Stomach (tissue), 9 donors: ENCODE results near the gene MALL. TPM values are rescaled to one million over a fixed set of nuclear protein-coding genes. Genes with fewer than 3 reads are reported as not detected.
A peak's percentile ranks its signal among the peaks of the same experiment; 100 is the strongest.

Source experiments
- DNase-seq, 2 donors: peaks; one replicate each; pipeline versions ENCODE4 v3.0.0 to v3.0.0-alpha.2; 2013 to 2019
- H3K27ac ChIP-seq, 5 donors: fragments of 200-600 bp in 4 of 5; sonication (generic) in 4 of 5; one replicate each; pipeline ENCODE4 v1.5.1; 2013 to 2019; ENCODE audit warnings: mild to moderate bottlenecking in 1 of 5, moderate library complexity in 1 of 5
- H3K27me3 ChIP-seq, 3 donors: fragments of 200-600 bp; sonication (generic); one replicate each; pipeline ENCODE4 v1.5.1; 2017 to 2019; ENCODE audit warnings: mixed run types in 1 of 3
- H3K36me3 ChIP-seq, 4 donors: fragments of 200-600 bp; sonication (generic); 1 replicate in 3 of 4; 2 replicates in 1 of 4; pipeline ENCODE4 v1.5.1; 2016 to 2019
- H3K4me1 ChIP-seq, 4 donors: fragments of 200-600 bp; sonication (generic); one replicate each; pipeline ENCODE4 v1.5.1; 2016 to 2019
- H3K4me3 ChIP-seq, 4 donors: fragments of 200-600 bp; sonication (generic) in 3 of 4; one replicate each; pipeline ENCODE4 v1.5.1; 2016 to 2019; ENCODE audit warnings: mild to moderate bottlenecking in 1 of 4
- H3K9me3 ChIP-seq, 4 donors: fragments of 200-600 bp; sonication (generic); one replicate each; pipeline ENCODE4 v1.5.1; 2016 to 2019
- CTCF ChIP-seq, 7 experiments: fragments of 450-650 bp in 4 of 7; fragments of 200-600 bp in 3 of 7; sonication (generic) in 3 of 7; IDR thresholded peaks; one replicate each; pipeline ENCODE4 v1.5.1; 2016 to 2019; ENCODE audit warnings: antibody characterized with exemption in 7 of 7, control low read depth in 2 of 7, mild to moderate bottlenecking in 1 of 7
- EP300 ChIP-seq: sonication (generic); formaldehyde crosslinking; IDR thresholded peaks from one replicate; pipeline ENCODE4 v1.6.1; 2017; ENCODE audit warnings: antibody characterized with exemption
- POLR2A ChIP-seq, 4 donors: fragments of 450-650 bp; IDR thresholded peaks; one replicate each; pipeline ENCODE4 v1.6.1; 2016; ENCODE audit warnings: antibody characterized with exemption in 4 of 4, control low read depth in 2 of 4, mild to moderate bottlenecking in 1 of 4, moderate library complexity in 1 of 4
- POLR2AphosphoS5 ChIP-seq, 3 donors: sonication (generic); formaldehyde crosslinking; IDR thresholded peaks; one replicate each; pipeline ENCODE4 v1.6.1; 2016; ENCODE audit warnings: antibody characterized with exemption in 3 of 3
- WGBS, 5 donors: extraction: QIAGEN DNeasy Blood & Tissue Kit in 3 of 5; methylation state at CpG; one replicate each; pipeline versions ENCODE4 v1.1.5 to v1.1.7; 2013 to 2018; 5-methylcytosine and 5-hydroxymethylcytosine counted together
- intact Hi-C: fragments of 100-400 bp; cut with DNase I; formaldehyde crosslinking; loops from one replicate; pipeline ENCODE4 v1.15.1; 2023; ENCODE audit warnings: low total_unique reads
- polyA plus RNA-seq, 3 donors: library from polyadenylated mRNA; stranded (reverse); fragments of 200-250 nt; gene quantifications; one replicate each; pipeline ENCODE4 v1.2.3, GENCODE V29; 2013
- total RNA-seq, 5 donors: library from RNA; depleted of rRNA; stranded (reverse); fragments of >200 nt; gene quantifications; one replicate each; pipeline versions ENCODE4 v1.1.0 to v1.2.3, GENCODE V29; 2014 to 2016
- donor health status: healthy with polysubstance abuse.
- donor health status: Bipolar disorder and iron deficiency.
- donor health status: healthy.

MALL gene
- total and polyA plus RNA-seq, 8 donors = 1.3 to 37.6 (median 2.7) TPM; not detected in 1

- TF ChIP-seq CTCF (IDR thresholded peaks at IDR 0.05) (no peak), POLR2AphosphoS5 (IDR thresholded peaks at IDR 0.05) (no peak), EP300 (no peak), POLR2A (IDR thresholded peaks at IDR 0.05) (no peak)
- H3K9me3 ChIP-seq = peaks cover 0 to 9% (median 3%) of the 10 kb centered on the region in 4 donors
- DNase-seq = peak in 1 of 2 donors; percentile 46
- no peaks in the 10 kb centered on the region for H3K36me3 ChIP-seq
- no peak overlapping the region for H3K4me3 ChIP-seq
- H3K27ac ChIP-seq = peak overlapping the region in 1 of 5 donors; percentile 34
- peaks cover 0 to under 1% (median under 1%) of the 10 kb centered on the region in 4 donors for H3K4me1 ChIP-seq
- 85 to 96% (median 94%) methylated on average over 3 of the region's 3 CpGs for WGBS, 5 donors
- intact Hi-C loops = no loop called here
- H3K27me3 ChIP-seq = peaks cover 0 to 8% (median 0%) of the 10 kb centered on the region in 3 donors
Measured at GRCh38 chr2:110107092-110108079, 8.2 kb downstream of the MALL start.

GRCh38 chr2:110106642-110107041 is 9.0 kb downstream of the MALL start:
- intact Hi-C loops = no loop called here
- Histone ChIP-seq H3K4me3 (no peak overlapping the region), H3K36me3 (no peaks in the 10 kb centered on the region), H3K27me3 (peaks cover 0 to 8% (median 0%) of the 10 kb centered on the region in 3 donors), H3K27ac (peak overlapping the region in 2 of 5 donors; percentile 7 to 34), H3K9me3 (peaks cover 0 to 9% (median 3%) of the 10 kb centered on the region in 4 donors), H3K4me1 (peaks cover 0 to 8% (median 6%) of the 10 kb centered on the region in 4 donors)
- peak; percentile 33 to 57 for DNase-seq
- TF ChIP-seq POLR2AphosphoS5 (IDR thresholded peaks at IDR 0.05) (no peak), POLR2A (IDR thresholded peaks at IDR 0.05) (no peak), EP300 (no peak), CTCF (IDR thresholded peaks at IDR 0.05) (no peak)
- WGBS, 5 donors = 45 to 70% (median 49%) methylated on average over 6 of the region's 6 CpGs

- Histone ChIP-seq H3K36me3 (no peaks in the 10 kb centered on the region), H3K9me3 (peaks cover 0 to 9% (median 3%) of the 10 kb centered on the region in 4 donors), H3K27me3 (peaks cover 0 to 8% (median 0%) of the 10 kb centered on the region in 3 donors), H3K27ac (peak overlapping the region in 3 of 5 donors; percentile 26 to 55 (median 34)), H3K4me1 (peaks cover 5 to 16% (median 13%) of the 10 kb centered on the region in 4 donors), H3K4me3 (no peak overlapping the region)
- TF ChIP-seq CTCF (IDR thresholded peaks at IDR 0.05) = no peak
- no peak for TF ChIP-seq EP300
- no peak for TF ChIP-seq POLR2AphosphoS5 (IDR thresholded peaks at IDR 0.05)
- TF ChIP-seq POLR2A (IDR thresholded peaks at IDR 0.05) = no peak
- 34 to 50% (median 37%) methylated on average over 8 of the region's 8 CpGs for WGBS, 5 donors
- intact Hi-C loops = no loop called here
- peak in 1 of 2 donors; percentile 67 for DNase-seq
Measured at GRCh38 chr2:110105608-110106467, 9.8 kb downstream of the MALL start.

GRCh38 chr2:110105183-110105582 is 10.4 kb downstream of the MALL start:
- Histone ChIP-seq H3K9me3 (peaks cover 0 to 9% (median 3%) of the 10 kb centered on the region in 4 donors), H3K4me1 (peaks cover 7 to 20% (median 16%) of the 10 kb centered on the region in 4 donors), H3K36me3 (no peaks in the 10 kb centered on the region), H3K4me3 (no peak overlapping the region), H3K27me3 (peaks cover 0 to 8% (median 0%) of the 10 kb centered on the region in 3 donors), H3K27ac (peak overlapping the region in 2 of 5 donors; percentile 26 to 55)
- TF ChIP-seq CTCF (IDR thresholded peaks at IDR 0.05) (no peak), POLR2AphosphoS5 (IDR thresholded peaks at IDR 0.05) (no peak), POLR2A (IDR thresholded peaks at IDR 0.05) (no peak), EP300 (no peak)
- intact Hi-C loops = no loop called here
- DNase-seq = no peak
- WGBS, 5 donors = 81 to 89% (median 87%) methylated on average over 4 of the region's 4 CpGs
